CD4-positive, alpha-beta T cell treated with Interleukin-6 for 4 hours (primary cell): ENCODE measurements around the gene UBR1.
"Not testable (repeated sequence)": the region's sequence is repeated elsewhere in the genome, so short reads cannot be mapped to it uniquely, and the experiment has no call there.

ENCODE experiments used
- DNase-seq: peaks from one replicate; pipeline ENCODE4 v3.0.0-alpha.2; 2020; ENCODE audit warnings: mixed read lengths

Gene UBR1

DNA sequence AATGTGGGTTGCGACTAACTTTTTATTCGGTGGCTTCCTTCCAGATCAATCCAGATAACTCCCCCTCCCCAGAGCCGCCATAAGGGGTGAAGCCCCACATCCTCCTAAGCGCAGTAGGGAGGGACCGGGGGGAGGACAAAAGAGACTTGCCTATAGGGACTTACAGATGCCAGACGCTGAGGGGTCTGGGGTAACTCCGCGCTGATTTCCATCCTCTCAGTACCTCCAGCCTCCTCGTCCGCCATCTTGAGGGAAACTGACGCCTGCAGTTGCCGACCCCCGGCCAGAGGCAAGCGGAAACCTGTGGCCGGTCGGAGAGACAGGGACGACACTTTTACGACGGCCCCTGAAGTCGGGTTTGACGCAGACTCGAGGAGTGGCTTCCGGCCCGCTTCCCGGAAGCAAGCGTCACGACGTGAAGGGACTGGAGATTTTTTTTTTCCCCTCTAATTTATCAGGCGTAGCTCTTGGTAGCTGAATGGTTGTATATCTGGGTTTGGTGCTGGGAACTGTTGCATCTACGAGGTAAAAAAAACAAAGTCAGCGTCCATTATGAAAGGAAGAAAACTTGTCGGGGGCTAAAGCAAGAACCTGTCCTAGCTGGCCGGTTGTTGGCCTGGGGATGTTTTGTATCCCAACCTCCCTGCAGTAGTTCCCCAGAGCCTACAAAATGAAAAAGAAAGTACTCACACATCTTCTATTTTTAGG is at the start of gene UBR1:
UBR1 (minus strand) TSS at position 261 of the 708 bp plus-strand sequence; CDS start at position 245, 16 bp downstream.
- peak; percentile 89 for DNase-seq

GRCh38 chr15:43153269-43153668 is 47.4 kb upstream of the UBR1 start:
- DNase-seq = no peak

- peak; percentile 5 for DNase-seq
These were observed 45.9 kb upstream of the UBR1 start for GRCh38 chr15:43151688-43152087.

GRCh38 chr15:43150191-43150929 is 44.5 kb upstream of the UBR1 start:
- no peak for DNase-seq

DNA sequence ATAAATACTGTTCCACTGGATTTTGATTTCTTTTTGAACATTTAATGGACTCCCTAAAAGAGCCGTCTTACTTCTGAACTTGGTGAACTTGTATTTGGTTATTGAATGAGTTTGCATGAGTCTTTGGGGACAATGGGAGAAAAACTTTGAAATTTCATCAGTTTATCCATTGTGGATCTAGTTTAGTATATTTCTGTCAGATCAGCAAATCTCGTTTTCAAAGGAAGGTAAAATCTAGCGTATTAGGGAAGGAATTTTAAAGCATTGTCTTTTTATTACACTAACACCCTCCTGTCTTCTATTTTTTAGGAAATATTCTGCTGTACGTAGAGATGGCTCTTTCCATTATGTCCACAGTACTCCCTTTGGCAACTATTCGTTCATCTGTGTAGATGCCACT is 40.3 kb upstream of the UBR1 start:
- no peak for DNase-seq

DNA sequence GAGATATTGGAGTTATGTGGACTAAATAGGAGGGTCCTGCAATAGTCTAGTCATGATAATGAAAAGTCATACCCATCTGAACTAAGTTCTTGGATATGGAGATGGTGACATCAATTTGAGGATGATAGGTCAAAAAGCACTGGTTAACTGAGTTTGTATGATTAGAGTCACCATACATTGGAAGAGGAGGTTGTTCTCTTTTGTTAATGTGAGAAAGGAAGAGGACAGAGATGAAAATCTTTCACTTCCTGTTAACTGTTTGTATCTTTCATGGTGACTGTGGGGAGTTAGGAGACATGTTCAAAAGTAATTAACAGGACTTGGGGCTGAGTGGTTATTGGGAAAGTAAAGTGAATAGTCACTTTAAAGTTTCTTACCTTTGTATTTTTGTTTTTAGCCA is 38.7 kb upstream of the UBR1 start:
- DNase-seq = no peak

- DNase-seq = no peak
These were observed 37.5 kb upstream of the UBR1 start for GRCh38 chr15:43143203-43143941.

- no peak for DNase-seq
These were observed 29.5 kb upstream of the UBR1 start for GRCh38 chr15:43135351-43135750.

- DNase-seq = no peak
These were observed 28.4 kb upstream of the UBR1 start for GRCh38 chr15:43134157-43134635.

DNA sequence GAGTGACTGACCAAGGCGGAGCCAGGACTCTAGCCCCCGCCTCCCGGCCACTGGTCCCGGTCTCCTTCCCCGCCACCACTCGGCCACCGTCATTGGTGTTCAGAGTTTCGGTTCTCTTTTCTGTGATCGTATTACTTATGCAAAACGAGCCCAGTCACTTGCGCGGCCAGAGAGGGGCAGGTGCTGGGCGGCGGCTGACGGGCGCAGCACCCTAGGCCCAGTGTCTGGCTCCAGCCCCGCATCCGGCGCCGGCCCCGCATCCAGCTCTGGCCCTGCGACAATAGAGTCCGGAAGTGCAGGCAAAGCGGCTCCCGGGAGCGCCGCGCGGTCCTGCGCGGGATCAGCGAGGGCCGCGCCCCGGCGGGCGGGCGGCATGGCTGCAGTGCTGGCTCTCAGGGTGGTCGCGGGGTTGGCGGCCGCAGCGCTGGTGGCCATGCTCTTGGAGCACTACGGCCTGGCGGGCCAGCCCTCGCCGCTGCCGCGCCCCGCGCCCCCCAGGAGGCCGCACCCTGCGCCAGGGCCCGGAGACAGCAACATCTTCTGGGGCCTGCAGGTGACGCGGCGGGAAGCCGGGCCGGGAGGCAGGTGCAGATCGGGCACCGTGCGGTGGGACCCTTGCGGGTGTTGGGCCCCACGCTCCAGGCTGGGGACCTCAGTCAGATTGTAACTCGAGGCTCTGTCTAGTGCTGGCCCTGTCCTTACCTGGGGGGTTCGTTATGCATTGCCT is 27.8 kb upstream of the UBR1 start, which contains the start of gene TMEM62:
TMEM62 (plus strand) TSS at position 157 of the 727 bp plus-strand sequence; CDS start at position 374, 217 bp downstream.
- DNase-seq = peak; percentile 62

- peak; percentile 1 for DNase-seq
These were observed 27.1 kb upstream of the UBR1 start for GRCh38 chr15:43132830-43133429.

GRCh38 chr15:43128980-43129335 is 23.1 kb upstream of the UBR1 start:
- DNase-seq = no peak

DNA sequence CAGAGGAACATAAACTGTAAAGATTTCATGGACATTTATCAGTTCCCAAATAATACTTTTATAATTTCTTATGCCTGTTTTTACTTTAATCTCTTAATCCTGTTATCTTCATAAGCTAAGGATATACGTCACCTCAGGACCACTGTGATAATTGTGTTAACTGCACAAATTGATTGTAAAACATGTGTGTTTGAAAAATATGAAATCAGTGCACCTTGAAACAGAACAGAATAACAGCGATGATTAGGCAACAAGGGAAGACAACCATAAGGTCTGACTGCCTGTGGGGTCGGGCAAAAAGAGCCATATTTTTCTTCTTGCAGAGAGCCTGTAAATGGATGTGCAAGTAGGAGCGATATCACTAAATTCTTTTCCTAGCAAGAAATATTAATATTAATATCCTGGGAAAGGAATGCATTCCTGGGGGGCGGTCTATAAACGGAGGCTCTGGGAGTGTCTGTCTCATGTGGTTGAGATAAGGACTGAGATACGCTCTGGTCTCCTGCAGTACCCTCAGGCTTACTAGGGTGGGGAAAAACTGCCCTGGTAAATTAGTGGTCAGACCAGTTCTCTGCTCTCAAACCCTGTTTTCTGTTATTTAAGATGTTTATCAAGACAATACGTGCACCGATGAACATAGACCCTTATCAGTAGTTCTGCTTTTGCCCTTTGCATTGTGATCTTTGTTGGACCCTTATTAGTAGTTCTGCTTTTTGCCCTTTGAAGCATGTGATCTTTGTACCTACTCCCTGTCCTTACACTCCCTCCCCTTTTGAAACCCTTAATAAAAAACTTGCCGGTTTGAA is 22.5 kb upstream of the UBR1 start:
- DNase-seq = not testable (repeated sequence)

- DNase-seq = no peak
These were observed 21.9 kb upstream of the UBR1 start for GRCh38 chr15:43127752-43128151.

DNA sequence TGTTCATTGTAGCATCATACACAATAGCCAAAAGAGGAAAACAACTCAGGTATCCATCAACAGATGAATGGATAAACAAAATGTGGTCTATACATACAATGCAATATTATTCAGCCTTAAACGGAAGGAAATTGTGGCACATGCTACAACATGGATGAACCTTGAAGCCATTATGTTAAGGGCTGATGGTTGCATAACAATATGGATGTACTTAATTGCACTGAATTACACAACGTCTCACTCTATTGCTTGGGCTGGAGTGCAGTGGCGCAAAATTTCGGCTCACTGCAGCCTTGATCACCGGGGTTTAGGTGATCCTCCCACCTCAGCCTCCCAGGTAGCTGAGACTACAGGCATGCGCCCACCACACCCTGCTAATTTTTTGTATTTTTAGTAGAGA is 20.5 kb upstream of the UBR1 start:
- no peak for DNase-seq

DNA sequence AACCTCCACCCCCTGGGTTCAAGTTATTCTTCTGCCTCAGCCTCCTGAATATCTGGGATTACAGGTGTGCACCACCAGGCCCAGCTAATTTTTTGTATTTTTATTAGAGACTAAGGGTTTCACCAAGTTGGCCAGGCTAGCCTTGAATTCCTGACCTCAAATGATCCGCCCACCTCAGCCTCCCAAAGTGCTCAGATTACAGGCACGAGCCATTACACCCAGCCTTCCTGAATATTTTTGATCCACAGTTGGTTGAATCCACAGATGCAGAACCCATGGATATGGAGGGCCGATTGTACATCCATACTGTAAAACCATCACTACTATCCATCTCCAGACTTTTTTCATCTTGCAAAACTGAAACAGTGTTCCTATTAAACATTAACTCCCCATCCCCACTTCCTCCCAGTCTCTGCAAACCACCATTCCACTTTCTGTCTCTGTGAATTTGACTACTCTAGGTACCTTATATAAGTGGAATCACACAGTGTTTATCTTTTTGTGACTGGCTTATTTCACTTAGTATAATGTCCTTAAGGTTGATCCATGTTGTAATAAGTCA is 19.3 kb upstream of the UBR1 start:
- DNase-seq = no peak

DNA sequence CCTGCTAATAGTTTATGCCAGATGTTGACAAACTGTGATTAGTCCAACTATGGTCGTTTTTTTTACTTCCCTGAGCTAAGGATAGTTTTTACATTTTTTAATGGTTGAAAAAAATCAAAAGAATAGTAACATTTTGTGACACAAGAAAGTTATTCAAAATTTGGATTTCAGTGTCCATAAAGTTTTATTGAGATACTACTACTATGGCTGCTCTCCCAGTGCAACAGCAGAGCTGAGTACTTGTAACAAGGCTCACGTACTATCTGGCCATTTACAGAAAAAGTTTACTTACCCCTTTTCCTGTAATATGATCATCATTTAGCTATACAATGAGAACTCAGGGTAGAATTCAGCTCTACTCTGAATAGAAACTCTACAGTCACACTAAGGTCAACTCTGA is 16.0 kb upstream of the UBR1 start:
- no peak for DNase-seq

GRCh38 chr15:43118829-43119228 is 13.0 kb upstream of the UBR1 start:
- no peak for DNase-seq

DNA sequence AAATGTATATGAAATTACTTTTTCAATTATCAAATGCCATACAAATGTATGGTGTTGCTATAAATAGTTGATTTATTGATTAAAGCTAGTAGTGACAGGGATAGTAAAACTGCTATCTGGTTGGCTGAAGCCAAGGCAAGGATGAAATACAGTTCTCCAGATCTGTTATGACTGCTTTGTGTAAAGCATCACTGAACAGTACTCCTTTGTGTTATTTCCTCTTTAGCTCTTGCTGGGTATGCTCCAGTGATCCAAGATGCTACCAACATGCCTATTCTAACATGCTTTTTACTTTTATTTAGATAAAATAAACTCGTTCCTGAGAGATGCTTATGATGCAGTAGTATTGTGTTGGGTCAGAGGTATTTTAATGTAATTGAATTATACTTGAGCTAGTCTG is 12.4 kb upstream of the UBR1 start:
- DNase-seq = no peak

GRCh38 chr15:43111354-43111753 is 5.5 kb upstream of the UBR1 start:
- no peak for DNase-seq

GRCh38 chr15:43107751-43108150 is 1.9 kb upstream of the UBR1 start:
- no peak for DNase-seq
